Activated CD4-positive, alpha-beta T cell treated with anti-CD3 and anti-CD28 coated beads for 36 hours (primary cell): ENCODE results near the gene MCTP2. TPM values are rescaled to one million over a fixed set of nuclear protein-coding genes. Genes with fewer than 3 reads are reported as not detected.
"Not testable (repeated sequence)": the region's sequence is repeated elsewhere in the genome, so short reads cannot be mapped to it uniquely, and the experiment has no call there.

Experiments
- ATAC-seq: fragments of 200-7000 bp; cut with Tn5 transposase; one replicate; pipeline ENCODE4 v1.10.0; 2021; ENCODE audit warnings: mild to moderate bottlenecking, moderate library complexity
- CTCF ChIA-PET: fragments of 350-600 bp; sonication (Branson Sonifier 250); formaldehyde crosslinking; loops from one replicate; lab custom pipeline; 2021; ENCODE audit warnings: antibody characterized with exemption; lab: Charles Lee
- POLR2A ChIA-PET: fragments of 350-600 bp; sonication (Branson Sonifier 250); formaldehyde crosslinking; loops from one replicate; lab custom pipeline; 2021; ENCODE audit warnings: antibody characterized with exemption, inconsistent platforms; lab: Charles Lee
- DNase-seq: peaks from one replicate; pipeline ENCODE4 v3.0.0-alpha.2; 2020
- H3K27ac Mint-ChIP-seq: one replicate; pipeline ENCODE4 v1.8.0; 2021; ENCODE audit warnings: mixed read lengths
- H3K27me3 Mint-ChIP-seq: one replicate; pipeline ENCODE4 v1.8.0; 2021; ENCODE audit warnings: mixed read lengths
- H3K36me3 Mint-ChIP-seq: one replicate; pipeline ENCODE4 v1.8.0; 2021; ENCODE audit warnings: low read depth, mixed read lengths
- H3K4me1 Mint-ChIP-seq: one replicate; pipeline ENCODE4 v1.8.0; 2021; ENCODE audit warnings: mixed read lengths
- H3K4me3 Mint-ChIP-seq: one replicate; pipeline ENCODE4 v1.8.0; 2021; ENCODE audit warnings: mild to moderate bottlenecking, moderate library complexity, mixed read lengths
- H3K9me3 Mint-ChIP-seq: one replicate; pipeline ENCODE4 v1.8.0; 2021; ENCODE audit warnings: low read depth, mixed read lengths
- intact Hi-C, 2 experiments: fragments of 100-400 bp; cut with DNase I in 1 of 2; cut with micrococcal nuclease in 1 of 2; formaldehyde crosslinking; loops; one replicate each; pipeline versions ENCODE4 v1.14.2 to v1.15.1; 2022 to 2024; cut with DNase I, micrococcal nuclease
- total RNA-seq, 2 experiments: library from RNA; stranded (reverse); gene quantifications; one replicate each; pipeline ENCODE4 v1.2.3, GENCODE V29; 2021

Gene MCTP2
- total RNA-seq, 2 experiments from 2014 or later, result 25.2 to 27.8 TPM

DNA sequence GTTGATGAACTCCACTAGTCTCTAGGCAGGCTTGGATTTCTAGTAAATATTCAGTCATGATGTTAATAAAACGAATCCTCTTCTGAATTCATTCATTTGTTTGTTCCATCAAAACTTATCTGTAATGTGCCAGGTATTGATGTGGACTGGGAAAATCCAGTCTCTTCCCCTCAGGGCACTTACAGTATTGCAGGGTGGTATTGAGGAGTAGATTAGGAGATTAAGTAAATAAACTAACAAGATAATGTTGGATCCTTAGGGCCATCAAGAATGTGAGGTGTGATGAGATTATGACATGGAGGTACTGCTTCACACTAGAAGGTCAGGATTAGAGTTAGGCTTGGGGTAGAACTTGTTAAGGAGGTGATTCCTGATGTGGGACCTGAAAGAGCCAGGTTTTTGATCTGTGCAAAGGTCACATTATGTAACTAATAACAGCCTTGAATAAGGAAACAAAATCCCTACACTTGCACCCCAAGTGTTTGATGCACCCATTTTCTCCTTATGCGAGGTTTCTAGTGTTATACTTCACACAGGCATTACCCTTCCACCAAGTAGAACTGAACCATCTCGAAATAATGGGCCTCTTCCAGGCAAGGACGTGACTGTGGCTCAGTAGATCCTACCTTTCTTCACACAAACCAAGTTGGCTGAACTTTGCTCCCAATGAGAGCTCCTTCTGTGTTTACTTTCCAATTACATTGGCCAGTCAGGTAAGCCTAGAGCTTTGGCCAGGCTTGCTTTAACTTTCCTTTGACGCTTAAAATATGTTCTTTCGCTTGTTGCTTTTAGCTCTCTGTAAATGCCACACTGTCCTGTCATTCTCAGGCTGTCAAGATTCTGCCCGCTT, 16.7 kb downstream of the MCTP2 start:
- DNase-seq, result no peak
- Mint-ChIP-seq H3K27ac (no peak overlapping the region), H3K9me3 (peaks cover 4% of the 10 kb centered on the region), H3K27me3 (no peaks in the 10 kb centered on the region), H3K4me3 (no peak overlapping the region), H3K36me3 (peaks cover 8% of the 10 kb centered on the region), H3K4me1 (peaks cover 11% of the 10 kb centered on the region)
- ATAC-seq, result no peak
- intact Hi-C loops, result no loop called here
- ChIA-PET CTCF (no interaction called here), POLR2A (interaction anchor here (0.8 kb wide), 1 partner anchor 914 kb away, joined by 3 read pairs; no protein-coding TSS in a partner anchor)

- Mint-ChIP-seq H3K4me1 (peaks cover 21% of the 10 kb centered on the region), H3K4me3 (no peak overlapping the region), H3K36me3 (peaks cover 12% of the 10 kb centered on the region), H3K9me3 (peaks cover 4% of the 10 kb centered on the region), H3K27ac (no peak overlapping the region), H3K27me3 (no peaks in the 10 kb centered on the region)
- CTCF ChIA-PET, result interaction anchor here (0.6 to 1.6 kb wide), 2 partner anchors 10 to 19 kb away, joined by 3 to 5 read pairs; partner anchors contain the start of gene MCTP2
- ATAC-seq (no peak), DNase-seq (no peak)
- intact Hi-C loops, result no loop called here
- POLR2A ChIA-PET, result no interaction called here
Measured at GRCh38 chr15:94250801-94251200, 19.4 kb downstream of the MCTP2 start.

DNA sequence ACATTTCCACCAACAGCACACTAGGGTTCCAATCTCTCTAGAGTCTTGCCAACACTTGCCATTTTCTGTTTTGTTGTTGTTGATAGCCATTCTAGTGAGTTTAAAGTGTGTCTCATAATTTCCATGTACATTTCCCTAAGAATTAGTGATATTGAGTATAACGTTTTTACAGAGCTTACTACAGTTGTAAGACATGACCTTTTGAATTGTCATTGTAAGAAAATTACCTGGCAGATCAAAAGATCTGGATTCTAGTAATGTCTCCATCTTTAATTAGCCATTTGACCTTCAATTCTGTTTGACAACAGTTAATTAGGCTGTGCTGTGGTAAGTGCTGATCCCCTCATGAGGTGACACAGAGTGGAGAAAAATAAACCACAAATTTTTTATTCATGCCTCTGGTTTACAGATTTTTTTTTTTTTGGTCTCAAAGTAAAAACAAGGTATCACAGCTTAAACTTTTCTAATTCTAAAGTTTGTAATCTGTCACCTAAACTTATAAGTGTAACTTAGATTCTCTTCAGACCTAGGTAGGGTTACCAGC, 20.9 kb downstream of the MCTP2 start:
- H3K4me1 Mint-ChIP-seq, result peaks cover 21% of the 10 kb centered on the region
- ChIA-PET POLR2A (no interaction called here), CTCF (interaction anchor here (1.3 kb wide), 1 partner anchor 10 kb away, joined by 3 read pairs; no protein-coding TSS in a partner anchor)
- H3K27me3 Mint-ChIP-seq, result no peaks in the 10 kb centered on the region
- intact Hi-C loops, result no loop called here
- no peak overlapping the region for H3K27ac Mint-ChIP-seq
- H3K9me3 Mint-ChIP-seq, result peaks cover 4% of the 10 kb centered on the region
- no peak for DNase-seq
- no peak for ATAC-seq
- no peak overlapping the region for H3K4me3 Mint-ChIP-seq
- H3K36me3 Mint-ChIP-seq, result peaks cover 12% of the 10 kb centered on the region

DNA sequence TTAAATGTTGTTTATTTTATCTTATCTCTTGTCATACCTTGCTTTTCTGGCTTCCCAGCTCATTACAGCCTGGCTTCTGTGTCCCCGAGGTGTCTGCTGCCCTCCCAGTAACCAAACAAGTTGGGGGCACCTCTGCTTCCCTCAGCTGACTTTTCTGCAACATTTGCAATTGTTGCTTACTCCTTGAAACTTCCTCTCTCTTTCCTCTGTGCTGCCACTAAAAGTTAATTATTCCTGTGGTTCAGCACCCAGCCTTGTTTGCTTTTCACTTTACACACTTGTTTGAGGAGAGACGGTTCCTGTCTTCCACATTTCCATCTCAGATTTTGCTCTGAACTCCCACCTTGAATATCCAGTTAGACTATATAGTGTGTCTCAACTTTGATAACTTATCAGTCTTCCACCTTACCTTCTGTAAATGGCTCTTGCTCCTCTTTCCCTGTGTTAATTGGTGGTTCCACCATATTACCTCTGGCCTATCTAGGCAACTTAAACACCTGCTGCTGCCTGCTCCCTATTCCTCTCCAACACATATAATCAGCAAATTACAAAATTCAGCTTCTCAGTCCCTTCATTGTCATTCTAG, 21.6 kb downstream of the MCTP2 start:
- no peak overlapping the region for H3K27ac Mint-ChIP-seq
- H3K9me3 Mint-ChIP-seq, result peaks cover 4% of the 10 kb centered on the region
- H3K4me3 Mint-ChIP-seq, result no peak overlapping the region
- peaks cover 12% of the 10 kb centered on the region for H3K36me3 Mint-ChIP-seq
- no peaks in the 10 kb centered on the region for H3K27me3 Mint-ChIP-seq
- DNase-seq (no peak), ATAC-seq (no peak)
- ChIA-PET CTCF (interaction anchor here (0.8 to 1.3 kb wide), 2 partner anchors 10 to 51 kb away, joined by 3 read pairs; no protein-coding TSS in a partner anchor), POLR2A (no interaction called here)
- peaks cover 21% of the 10 kb centered on the region for H3K4me1 Mint-ChIP-seq
- intact Hi-C loops, result no loop called here

DNA sequence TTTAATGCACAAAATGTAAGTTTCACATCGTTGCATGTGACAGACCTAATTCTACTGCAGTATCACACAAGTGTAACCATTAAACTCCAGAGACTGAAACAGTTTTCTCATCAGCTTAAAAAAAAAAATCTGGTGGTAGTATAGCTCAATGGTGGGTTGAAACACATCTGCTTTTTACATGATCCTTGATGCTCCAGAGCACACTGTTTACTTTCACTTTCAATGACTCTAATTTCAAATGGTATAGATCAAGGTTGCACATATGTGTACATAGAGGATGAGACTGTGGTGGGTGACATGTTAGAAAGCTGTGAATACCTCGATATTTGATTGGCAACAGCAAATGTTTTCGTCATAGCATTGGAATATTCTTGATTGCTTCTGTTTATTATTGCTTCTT, 22.4 kb downstream of the MCTP2 start:
- Mint-ChIP-seq H3K4me3 (no peak overlapping the region), H3K4me1 (peaks cover 24% of the 10 kb centered on the region), H3K27ac (no peak overlapping the region), H3K27me3 (no peaks in the 10 kb centered on the region), H3K36me3 (peaks cover 12% of the 10 kb centered on the region), H3K9me3 (peaks cover 4% of the 10 kb centered on the region)
- ChIA-PET POLR2A (no interaction called here), CTCF (interaction anchor here (0.8 to 1.3 kb wide), 2 partner anchors 11 to 51 kb away, joined by 3 read pairs; no protein-coding TSS in a partner anchor)
- DNase-seq (no peak), ATAC-seq (peak; percentile 68)
- intact Hi-C loops, result no loop called here

DNA sequence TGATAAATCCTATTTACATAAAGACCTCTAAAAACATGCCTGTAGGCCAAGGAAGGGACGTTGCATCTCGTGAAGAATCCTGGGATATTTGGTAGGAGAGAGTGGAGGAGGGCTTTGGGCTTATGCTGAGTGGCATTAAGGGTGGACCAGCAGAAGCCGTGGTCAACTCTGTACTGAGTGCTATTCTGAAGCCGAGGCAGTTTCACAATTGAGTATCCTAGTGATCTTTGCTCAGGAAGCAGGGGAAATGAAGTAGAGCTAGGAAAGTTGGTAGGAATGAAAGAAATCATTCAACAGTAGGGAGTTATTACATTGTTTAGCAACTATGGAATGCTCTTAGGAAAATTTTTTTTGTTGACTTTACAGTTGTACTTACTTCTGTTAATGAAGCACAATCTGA, 24.2 kb downstream of the MCTP2 start:
- no peak overlapping the region for H3K4me3 Mint-ChIP-seq
- no peak for ATAC-seq
- H3K4me1 Mint-ChIP-seq, result peaks cover 24% of the 10 kb centered on the region
- CTCF ChIA-PET, result no interaction called here
- peaks cover 12% of the 10 kb centered on the region for H3K36me3 Mint-ChIP-seq
- POLR2A ChIA-PET, result no interaction called here
- DNase-seq, result no peak
- no peaks in the 10 kb centered on the region for H3K27me3 Mint-ChIP-seq
- peaks cover 4% of the 10 kb centered on the region for H3K9me3 Mint-ChIP-seq
- no peak overlapping the region for H3K27ac Mint-ChIP-seq
- intact Hi-C loops, result no loop called here

- no peak overlapping the region for H3K27ac Mint-ChIP-seq
- no peak for DNase-seq
- POLR2A ChIA-PET, result no interaction called here
Measured at GRCh38 chr15:94256511-94256910, 25.1 kb downstream of the MCTP2 start.

DNA sequence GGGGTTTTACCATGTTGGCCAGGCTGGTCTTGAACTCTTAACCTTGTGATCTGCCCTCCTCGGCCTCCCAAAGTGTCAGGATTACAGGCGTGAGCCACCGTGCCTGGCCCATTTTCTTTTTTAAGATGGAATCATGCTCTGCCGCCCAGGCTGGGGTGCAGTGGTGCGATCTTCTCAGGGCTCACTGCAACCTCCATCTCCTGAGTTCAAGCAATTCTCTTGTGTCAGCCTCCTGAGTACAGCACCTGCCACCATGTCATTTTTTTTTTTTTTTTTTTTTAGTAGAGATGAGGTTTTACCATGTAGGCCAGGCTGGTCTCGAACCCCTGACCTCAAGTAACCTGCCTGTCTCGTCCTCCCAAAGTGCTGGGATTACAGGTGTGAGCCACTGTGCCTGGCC, 26.4 kb downstream of the MCTP2 start:
- POLR2A ChIA-PET, CTCF ChIA-PET, H3K9me3 Mint-ChIP-seq, intact Hi-C loops, ATAC-seq, H3K27me3 Mint-ChIP-seq, DNase-seq, H3K27ac Mint-ChIP-seq, H3K4me3 Mint-ChIP-seq, H3K36me3 Mint-ChIP-seq: not testable (repeated sequence)
- peaks cover 18% of the 10 kb centered on the region for H3K4me1 Mint-ChIP-seq

More at GRCh38 chr15:94256511-94256910, 25.1 kb downstream of the MCTP2 start:
- no peak for ATAC-seq
- Mint-ChIP-seq H3K36me3 (peaks cover 13% of the 10 kb centered on the region), H3K27me3 (no peaks in the 10 kb centered on the region), H3K4me3 (no peak overlapping the region), H3K9me3 (peaks cover 4% of the 10 kb centered on the region), H3K4me1 (peaks cover 24% of the 10 kb centered on the region)
- CTCF ChIA-PET, result interaction anchor here (0.7 kb wide), 1 partner anchor 13 kb away, joined by 3 read pairs; no protein-coding TSS in a partner anchor
- intact Hi-C loops, result no loop called here

GRCh38 chr15:94258246-94258645, 26.9 kb downstream of the MCTP2 start:
- peaks cover 3% of the 10 kb centered on the region for H3K36me3 Mint-ChIP-seq
- no peaks in the 10 kb centered on the region for H3K27me3 Mint-ChIP-seq
- ATAC-seq, result no peak
- no peaks in the 10 kb centered on the region for H3K9me3 Mint-ChIP-seq
- H3K4me1 Mint-ChIP-seq, result peaks cover 18% of the 10 kb centered on the region
- no peak overlapping the region for H3K27ac Mint-ChIP-seq
- CTCF ChIA-PET, result no interaction called here
- DNase-seq, result no peak
- POLR2A ChIA-PET, result no interaction called here
- intact Hi-C loops, result no loop called here
- H3K4me3 Mint-ChIP-seq, result no peak overlapping the region

- Mint-ChIP-seq H3K4me1 (peaks cover 14% of the 10 kb centered on the region), H3K27ac (no peak overlapping the region), H3K36me3 (peaks cover 4% of the 10 kb centered on the region), H3K4me3 (no peak overlapping the region), H3K27me3 (no peaks in the 10 kb centered on the region), H3K9me3 (no peaks in the 10 kb centered on the region)
- CTCF ChIA-PET, result no interaction called here
- DNase-seq (no peak), ATAC-seq (no peak)
- POLR2A ChIA-PET, result no interaction called here
- intact Hi-C loops, result no loop called here
Measured at GRCh38 chr15:94259121-94259751, 27.9 kb downstream of the MCTP2 start.

- Mint-ChIP-seq H3K4me1 (peaks cover 14% of the 10 kb centered on the region), H3K4me3 (no peak overlapping the region), H3K9me3 (no peaks in the 10 kb centered on the region), H3K27me3 (no peaks in the 10 kb centered on the region), H3K27ac (no peak overlapping the region), H3K36me3 (peaks cover 4% of the 10 kb centered on the region)
- ChIA-PET CTCF (no interaction called here), POLR2A (no interaction called here)
- ATAC-seq (no peak), DNase-seq (no peak)
- intact Hi-C loops, result no loop called here
Measured at GRCh38 chr15:94259863-94260262, 28.5 kb downstream of the MCTP2 start.
